Stimulated activated CD4-positive, alpha-beta T cell treated with anti-CD3 and anti-CD28 coated beads, TNF-alpha, amount 100 ng/mL, for 24 hours (primary cell): Measurements from ENCODE around the gene LOXL1.

Experiments used
- DNase-seq, 3 experiments: peaks; one replicate each; pipeline ENCODE4 v3.0.0-alpha.2; 2020; ENCODE audit warnings: low read depth in 3 of 3

Gene LOXL1

GRCh38 chr15:73899197-73900094, 26.8 kb upstream of the LOXL1 start:
- no peak for DNase-seq

- no peak for DNase-seq
Measured at GRCh38 chr15:73900095-73900712, 26.1 kb upstream of the LOXL1 start.

- no peak for DNase-seq
Measured at GRCh38 chr15:73901126-73901810, 25.0 kb upstream of the LOXL1 start.

- no peak for DNase-seq
Measured at GRCh38 chr15:73902121-73903020, 23.9 kb upstream of the LOXL1 start.

- DNase-seq = no peak
Measured at GRCh38 chr15:73904026-73904815, 22.0 kb upstream of the LOXL1 start.

- DNase-seq = no peak
Measured at GRCh38 chr15:73905225-73905827, 20.9 kb upstream of the LOXL1 start.

- no peak for DNase-seq
Measured at GRCh38 chr15:73906346-73907034, 19.8 kb upstream of the LOXL1 start.

DNA sequence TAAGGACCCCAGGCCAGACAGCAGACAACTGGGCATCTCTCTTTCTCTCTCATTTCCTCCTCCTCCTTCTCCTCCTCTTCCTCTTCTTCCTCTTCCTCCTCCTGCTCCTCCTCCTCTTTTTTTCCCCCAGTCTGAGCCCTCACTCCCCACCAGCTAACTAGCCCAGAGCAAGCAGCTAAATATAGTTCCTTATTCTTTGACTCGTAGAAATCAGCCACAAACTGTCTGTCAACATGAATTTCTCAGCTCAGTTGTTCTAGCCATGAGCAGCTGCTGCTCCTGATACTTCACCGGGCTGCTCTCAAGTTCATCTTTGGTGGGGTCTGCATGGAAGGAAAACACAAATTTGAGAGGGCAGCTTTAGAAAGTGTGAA, 19.2 kb upstream of the LOXL1 start:
- DNase-seq = no peak

- DNase-seq = peak; percentile 54 to 79 (median 62)
Measured at GRCh38 chr15:73908030-73908821, 18.0 kb upstream of the LOXL1 start.

GRCh38 chr15:73908822-73909122, 17.5 kb upstream of the LOXL1 start:
- no peak for DNase-seq

- no peak for DNase-seq
Measured at GRCh38 chr15:73909651-73910050, 16.6 kb upstream of the LOXL1 start.

DNA sequence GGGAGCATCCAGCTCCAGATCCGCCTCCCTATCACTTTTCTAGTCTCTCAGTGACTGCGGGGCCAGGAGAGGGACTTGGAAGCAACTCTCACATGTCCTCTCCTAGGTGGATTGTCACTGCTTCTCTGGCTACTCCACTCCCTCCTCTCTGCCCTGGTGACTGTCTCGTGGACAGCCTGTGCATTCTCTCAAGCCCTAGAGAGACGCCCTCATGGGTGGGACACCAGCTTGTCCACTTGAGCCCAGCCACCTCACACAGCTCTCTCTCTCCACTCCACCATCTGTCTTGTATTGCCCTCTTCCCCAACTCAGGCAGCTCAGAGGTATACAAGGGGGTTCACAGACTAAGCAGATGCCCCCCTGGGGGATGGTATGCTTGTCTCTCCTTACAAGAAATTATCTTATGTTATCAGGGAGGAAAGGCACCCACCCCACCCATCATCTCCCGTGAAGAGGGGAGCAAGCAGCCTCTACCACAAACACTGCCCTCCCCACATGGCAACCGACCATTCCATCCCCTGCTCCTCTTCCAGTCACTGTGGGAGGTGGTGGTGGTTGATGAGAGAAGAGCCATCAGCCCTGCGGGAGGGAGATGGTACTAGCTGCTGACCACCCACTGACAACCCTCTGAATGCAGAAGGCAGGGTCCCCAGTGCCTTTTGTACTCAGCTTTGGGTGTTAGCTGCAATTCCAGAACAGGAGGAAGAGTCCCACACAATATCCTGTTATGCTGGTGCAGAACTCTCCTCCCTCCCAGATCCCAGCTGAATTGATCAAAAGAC, 15.5 kb upstream of the LOXL1 start:
- no peak for DNase-seq

GRCh38 chr15:73912030-73912596, 14.1 kb upstream of the LOXL1 start:
- DNase-seq = no peak

DNA sequence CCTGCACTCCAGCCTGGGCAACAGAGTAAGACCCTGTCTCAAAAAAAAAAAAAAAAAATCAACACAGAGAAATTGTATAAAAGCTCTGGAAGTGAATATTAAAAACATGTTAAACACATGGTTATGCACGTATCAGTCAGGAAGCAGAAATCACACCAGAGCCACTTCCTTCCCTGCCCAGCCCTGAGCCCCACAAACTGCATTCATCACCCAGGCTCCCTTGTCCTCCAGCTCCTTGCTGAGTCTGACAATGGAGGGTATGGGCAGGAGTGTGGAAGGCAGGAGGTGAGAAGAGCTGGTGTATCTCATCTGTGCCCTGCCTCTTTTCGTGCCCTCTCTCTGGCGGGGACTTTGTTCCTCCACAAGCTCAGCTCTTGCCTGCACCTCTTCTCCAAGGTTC, 12.1 kb upstream of the LOXL1 start:
- no peak for DNase-seq

DNA sequence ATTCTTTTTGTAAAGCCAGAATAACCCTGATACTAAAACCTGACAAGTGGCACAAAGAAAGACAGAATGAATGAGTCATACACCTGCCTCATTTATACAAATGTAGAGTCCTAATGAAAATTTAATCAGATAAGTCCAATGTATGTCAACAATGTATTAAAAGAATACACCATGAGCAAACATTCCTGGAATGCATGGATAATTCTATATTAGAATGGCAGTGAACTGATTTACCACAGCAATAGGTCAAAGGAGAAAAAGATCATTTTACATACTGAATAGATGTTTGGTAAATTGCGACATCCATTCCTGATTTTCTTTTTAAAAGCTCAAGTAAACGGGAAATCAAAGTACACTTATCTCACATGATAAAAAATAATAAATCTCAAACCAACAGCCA, 11.2 kb upstream of the LOXL1 start:
- DNase-seq = no peak

GRCh38 chr15:73918784-73919183, 7.5 kb upstream of the LOXL1 start:
- no peak for DNase-seq

DNA sequence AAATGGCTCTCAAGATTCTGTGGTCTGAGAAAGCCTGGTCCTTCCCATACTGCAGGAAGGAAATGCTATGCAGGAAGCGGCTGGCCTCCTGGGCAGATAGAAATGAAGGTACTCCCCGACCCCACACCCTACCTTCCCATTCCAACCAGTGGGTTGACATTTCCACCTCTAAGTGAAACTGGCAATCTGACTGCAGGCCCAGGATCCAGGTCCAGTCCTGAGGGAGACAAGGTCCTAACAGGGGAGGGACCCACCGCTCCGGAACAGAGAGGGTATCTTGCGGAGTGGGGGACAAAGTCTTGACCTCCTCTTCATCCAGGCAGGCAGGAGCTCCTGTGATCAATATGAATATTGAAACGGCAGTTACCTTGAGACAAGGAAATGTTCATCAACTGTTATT, 6.6 kb upstream of the LOXL1 start:
- DNase-seq = no peak

DNA sequence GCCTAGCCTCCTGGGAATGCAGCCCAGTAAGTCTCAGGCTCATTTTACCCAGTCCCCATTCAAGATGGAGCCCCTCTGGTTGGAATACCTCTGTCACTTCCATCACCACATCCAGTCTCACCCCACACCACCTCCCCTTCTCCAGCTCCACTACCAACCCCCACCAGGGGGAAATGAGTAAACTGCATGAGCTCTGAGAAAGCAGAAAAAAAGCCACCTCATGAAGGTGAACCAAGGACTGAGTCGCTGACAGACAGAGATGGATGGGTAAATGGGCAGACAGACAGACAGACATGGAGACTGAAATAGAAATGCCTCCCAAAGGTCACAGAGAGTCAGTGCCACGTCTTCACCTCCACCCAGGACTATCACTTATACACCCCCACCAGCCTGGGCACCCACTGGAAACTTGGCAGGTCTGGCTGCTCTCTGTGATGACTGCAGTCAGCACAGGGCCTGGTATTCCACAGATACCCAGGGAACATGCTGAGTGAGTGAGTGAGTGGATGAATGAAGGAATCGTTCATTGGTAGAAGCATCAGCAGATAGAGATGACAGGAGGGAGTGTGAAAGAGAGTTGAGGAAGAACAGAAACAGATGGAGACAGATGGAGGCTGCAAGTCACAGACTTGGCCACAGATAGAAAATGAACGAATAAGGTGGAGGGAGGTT, 4.9 kb upstream of the LOXL1 start:
- DNase-seq = no peak
